Hindlimb muscle (tissue), 1 donor: ENCODE data around the gene SMKR1. TPM values are rescaled to one million over a fixed set of nuclear protein-coding genes. Genes with fewer than 3 reads are reported as not detected.
A peak's percentile ranks its signal among the peaks of the same experiment; 100 is the strongest.
"Not testable (repeated sequence)": the region's sequence is repeated elsewhere in the genome, so short reads cannot be mapped to it uniquely, and the experiment has no call there.

ENCODE experiments used
- DNase-seq: peaks from one replicate; pipeline ENCODE4 v3.0.0-alpha.2; 2013
- polyA plus RNA-seq: library from polyadenylated mRNA; unstranded; fragments of 120-200 nt; gene quantifications from one replicate; pipeline ENCODE4 v1.2.1, GENCODE V29; 2013; ENCODE audit not compliant: insufficient read length

The SMKR1 gene
- polyA plus RNA-seq, result not detected

GRCh38 chr7:129501760-129502707, at the start of gene SMKR1:
TSS of gene SMKR1 (plus strand) at chr7:129502531. CDS start at chr7:129502825, 294 bp downstream.
- DNase-seq, result peak; percentile 73

- DNase-seq, result no peak
These were observed 49.6 kb upstream of the SMKR1 start for GRCh38 chr7:129452589-129453231.

- DNase-seq, result no peak
These were observed 48.7 kb upstream of the SMKR1 start for GRCh38 chr7:129453510-129454248.

- DNase-seq, result no peak
These were observed 48.1 kb upstream of the SMKR1 start for GRCh38 chr7:129454249-129454551.

- no peak for DNase-seq
These were observed 45.9 kb upstream of the SMKR1 start for GRCh38 chr7:129456421-129456820.

- DNase-seq, result no peak
These were observed 45.2 kb upstream of the SMKR1 start for GRCh38 chr7:129457101-129457500.

GRCh38 chr7:129458171-129458570, 44.2 kb upstream of the SMKR1 start:
- DNase-seq, result no peak

- no peak for DNase-seq
These were observed 40.5 kb upstream of the SMKR1 start for GRCh38 chr7:129461809-129462208.

GRCh38 chr7:129462420-129462819, 39.9 kb upstream of the SMKR1 start:
- no peak for DNase-seq

- DNase-seq, result no peak
These were observed 38.1 kb upstream of the SMKR1 start for GRCh38 chr7:129464194-129464593.

- DNase-seq, result no peak
These were observed 37.3 kb upstream of the SMKR1 start for GRCh38 chr7:129465080-129465479.

- peak; percentile 17 for DNase-seq
These were observed 35.5 kb upstream of the SMKR1 start for GRCh38 chr7:129466796-129467195.

GRCh38 chr7:129468087-129468486, 34.2 kb upstream of the SMKR1 start:
- no peak for DNase-seq

- DNase-seq, result no peak
These were observed 33.8 kb upstream of the SMKR1 start for GRCh38 chr7:129468547-129468946.

GRCh38 chr7:129469930-129470329, 32.4 kb upstream of the SMKR1 start:
- DNase-seq, result no peak

- no peak for DNase-seq
These were observed 31.9 kb upstream of the SMKR1 start for GRCh38 chr7:129470411-129470810.

- no peak for DNase-seq
These were observed 30.9 kb upstream of the SMKR1 start for GRCh38 chr7:129471402-129471827.

- not testable (repeated sequence) for DNase-seq
These were observed 26.4 kb upstream of the SMKR1 start for GRCh38 chr7:129475931-129476330.

- not testable (repeated sequence) for DNase-seq
These were observed 25.9 kb upstream of the SMKR1 start for GRCh38 chr7:129476398-129476797.

- DNase-seq, result no peak
These were observed 22.5 kb upstream of the SMKR1 start for GRCh38 chr7:129479831-129480230.

GRCh38 chr7:129480674-129481363, 21.5 kb upstream of the SMKR1 start:
- DNase-seq, result no peak

GRCh38 chr7:129481376-129481775, 21.0 kb upstream of the SMKR1 start:
- DNase-seq, result not testable (repeated sequence)

GRCh38 chr7:129482781-129483180, 19.6 kb upstream of the SMKR1 start:
- no peak for DNase-seq
